Epithelial cell of esophagus (primary cell): ENCODE data around the gene FUT3.

Experiments
- DNase-seq: peaks from one replicate; pipeline ENCODE4 v3.0.0; 2010; ENCODE audit warnings: low read depth
- H3K4me3 ChIP-seq: 2 replicates; pipeline ENCODE4 v1.5.1; 2011; ENCODE audit warnings: mild to moderate bottlenecking, low read length, control low read depth
- CTCF ChIP-seq: IDR thresholded peaks from 2 replicates; pipeline ENCODE4 v1.5.1; 2011; ENCODE audit warnings: low read depth, mild to moderate bottlenecking, low read length, control low read depth, inconsistent platforms; ENCODE audit not compliant: insufficient read depth; ENCODE audit errors: missing control alignments

The FUT3 gene

GRCh38 chr19:5809053-5809452, 42.2 kb downstream of the FUT3 start:
- no peak overlapping the region for H3K4me3 ChIP-seq
- peak; percentile 63 for DNase-seq
- TF ChIP-seq CTCF: no peak

DNA sequence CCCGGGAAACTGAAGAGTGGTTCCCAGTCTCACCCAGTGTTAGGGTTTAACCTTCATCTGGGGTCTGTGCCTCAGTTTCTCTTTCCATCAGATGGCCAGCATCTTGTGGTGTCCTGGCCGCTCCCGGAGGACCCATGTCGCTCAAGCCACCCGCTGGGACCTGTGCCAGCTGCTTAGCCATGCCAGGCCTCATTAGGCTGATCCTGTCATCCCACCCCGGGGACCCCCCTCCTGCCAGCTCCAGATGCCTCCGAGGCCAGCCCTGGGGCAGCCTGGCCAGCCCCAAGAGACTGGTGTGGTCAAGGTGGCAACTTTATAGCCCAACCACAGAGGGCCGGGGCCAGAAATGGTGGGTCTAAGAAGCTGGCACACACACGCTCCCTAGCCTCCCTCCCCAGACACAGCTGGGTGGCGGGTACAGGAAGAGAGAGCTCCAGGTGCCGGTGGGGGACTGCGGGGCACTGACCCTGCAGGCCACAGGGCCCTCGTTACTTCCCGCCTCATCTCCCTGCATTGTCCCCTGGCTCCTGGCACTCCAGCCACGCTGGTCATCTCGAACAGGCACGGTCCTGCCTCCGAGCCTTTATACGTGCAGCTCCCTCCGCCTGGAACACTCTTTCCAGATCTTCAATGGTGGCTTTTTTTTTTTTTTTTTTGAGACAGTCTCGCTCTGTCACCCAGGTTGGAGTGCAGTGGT, 43.0 kb downstream of the FUT3 start:
- TF ChIP-seq CTCF: no peak
- H3K4me3 ChIP-seq: no peak overlapping the region
- DNase-seq: no peak

DNA sequence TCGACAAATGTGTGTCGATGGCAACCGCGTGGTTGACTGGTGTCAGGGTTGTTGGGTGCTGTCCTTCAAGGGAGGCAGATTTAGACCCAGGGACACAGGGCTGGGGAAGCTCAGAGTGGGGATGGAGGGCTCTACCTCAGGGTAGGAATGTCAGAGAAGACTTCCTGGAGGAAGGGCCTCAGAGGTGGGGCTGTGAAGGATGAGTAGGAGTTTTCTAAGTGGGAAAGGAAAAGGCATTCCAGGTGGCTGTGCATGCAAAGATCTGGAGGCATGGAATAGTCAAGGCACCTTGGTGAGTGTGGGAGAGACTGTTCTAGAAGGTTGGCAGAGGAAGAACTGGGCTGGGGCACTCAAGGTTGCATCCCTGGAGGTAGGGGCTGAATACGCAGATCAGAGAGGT, 44.3 kb downstream of the FUT3 start:
- no peak overlapping the region for H3K4me3 ChIP-seq
- no peak for TF ChIP-seq CTCF
- no peak for DNase-seq

DNA sequence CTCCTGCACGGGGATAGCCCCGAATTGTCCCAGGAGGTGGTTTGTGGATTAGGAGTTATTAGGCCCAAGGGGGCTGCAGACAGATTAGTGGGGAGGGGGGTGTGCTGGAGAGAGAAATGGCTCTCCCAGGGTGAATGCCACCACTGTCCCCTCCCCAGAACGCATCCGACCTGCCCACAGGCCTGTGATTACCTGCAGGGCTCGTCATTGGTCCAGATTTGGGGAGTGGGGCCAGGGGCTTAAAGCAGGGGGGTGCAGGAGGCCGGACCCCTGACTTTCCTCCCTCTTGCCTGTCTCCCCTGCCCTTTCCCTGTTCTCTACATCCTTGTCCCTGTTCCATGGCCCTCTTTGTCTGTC, 45.1 kb downstream of the FUT3 start:
- DNase-seq: no peak
- no peak overlapping the region for H3K4me3 ChIP-seq
- no peak for TF ChIP-seq CTCF

DNA sequence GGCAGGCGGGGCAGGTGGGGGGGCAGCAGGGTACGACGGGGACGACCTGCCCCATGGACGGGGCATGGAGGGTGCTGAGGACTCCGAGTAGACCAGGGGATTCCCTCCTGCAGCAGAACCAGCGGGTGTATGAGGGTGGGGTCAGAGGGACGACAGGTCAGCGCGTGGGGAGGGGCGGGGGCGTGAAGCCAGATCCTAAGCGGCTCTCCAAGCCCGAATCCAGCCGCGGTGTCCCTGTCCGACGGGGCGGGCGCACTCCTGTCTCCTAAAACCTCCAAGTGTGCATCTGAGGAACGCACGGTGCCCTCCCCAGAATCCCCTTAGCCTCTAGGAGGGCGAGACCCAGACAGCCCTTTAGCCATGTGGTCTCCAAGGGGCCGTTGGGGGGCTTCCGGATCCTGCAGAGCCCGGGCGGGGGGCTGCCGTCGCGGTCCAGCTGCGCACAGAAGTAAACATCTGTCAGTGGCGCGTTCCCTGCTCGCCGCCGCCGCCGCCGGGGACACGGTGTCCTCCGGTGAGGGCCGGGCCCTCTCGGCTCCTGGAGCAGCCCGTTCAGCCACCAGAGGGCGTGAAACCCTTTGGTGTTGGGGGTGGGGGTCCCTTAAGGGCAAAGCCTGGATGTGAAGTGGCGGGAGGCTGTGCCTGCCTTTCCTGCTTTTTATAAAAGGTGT, 45.7 kb downstream of the FUT3 start:
- TF ChIP-seq CTCF: peak; percentile 65
- H3K4me3 ChIP-seq: no peak overlapping the region
- peak; percentile 51 for DNase-seq

DNA sequence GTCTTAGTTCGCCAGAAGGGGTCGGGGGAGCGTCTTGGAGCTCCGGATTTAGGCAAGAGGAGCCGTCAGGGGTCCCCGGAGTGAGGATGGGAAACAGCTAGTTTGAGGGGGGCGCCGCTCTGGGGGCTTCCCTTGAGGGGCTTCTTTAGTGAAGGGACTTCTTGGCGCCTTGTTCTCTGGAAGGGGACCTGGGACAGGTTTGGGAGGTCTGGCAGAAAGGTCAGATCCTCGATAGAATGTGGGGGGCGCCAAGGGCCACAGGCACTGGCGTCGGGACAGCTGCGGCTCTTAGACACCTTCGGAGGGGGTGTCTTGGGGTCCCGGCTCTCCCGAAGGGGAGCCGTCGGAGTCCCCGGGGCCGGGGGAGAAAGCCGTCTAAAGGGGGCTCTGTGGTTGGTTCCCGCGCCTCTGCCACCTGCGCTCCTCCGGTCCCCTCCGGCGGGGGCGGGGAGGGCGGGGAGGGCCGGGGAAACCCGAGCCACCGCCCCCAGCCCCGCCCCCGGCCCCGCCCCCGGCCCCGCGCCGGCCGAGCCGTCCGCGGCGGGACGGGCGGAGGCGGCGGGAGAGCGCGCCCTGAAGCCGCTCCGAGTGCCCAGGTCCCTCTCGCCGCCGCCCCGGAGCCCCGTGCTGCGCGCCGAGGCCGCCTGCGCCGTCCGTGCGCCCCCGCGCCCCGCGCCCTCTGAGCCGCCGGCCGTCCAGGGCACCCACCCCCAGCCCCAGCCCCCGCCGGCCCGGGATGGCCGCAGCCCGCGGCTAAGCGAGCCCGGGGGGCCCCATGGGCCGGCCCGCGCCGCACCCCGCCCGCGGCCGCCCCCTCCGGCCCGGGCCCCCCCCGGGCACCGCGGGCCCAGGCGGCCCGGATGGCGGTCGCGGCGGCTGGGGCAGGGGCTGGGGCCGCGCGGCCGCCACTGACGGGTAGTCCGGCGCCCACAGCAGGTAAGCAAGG, 46.5 kb downstream of the FUT3 start, which contains the start of gene NRTN:
Gene NRTN, plus strand, starts transcription at position 552 of the 946 bp plus-strand sequence. CDS start 19,099 bp downstream, outside the sequence.
- no peak for TF ChIP-seq CTCF
- H3K4me3 ChIP-seq: peak within 1 kb of the TSS; percentile 30
- no peak for DNase-seq
